GM12878 (cell line): ENCODE data around the gene UHRF2. TPM values are rescaled to one million over a fixed set of nuclear protein-coding genes. Genes with fewer than 3 reads are reported as not detected.

Experiments used
- ATAC-seq: fragments of 200-7000 bp; cut with Tn5 transposase; 3 replicates; pipeline ENCODE4 v1.9.1; 2020; ENCODE audit warnings: mild to moderate bottlenecking, moderate library complexity
- BruUV-seq: library from RNA; stranded (reverse); fragments of 400-500 nt; replicated peaks from 2 replicates; lab custom pipeline; 2021; lab: Mats Ljungman, UMichigan
- CTCF ChIA-PET: fragments of 300-600 bp; sonication (Branson Sonifier 250); formaldehyde crosslinking; extraction: SDS; loops from one replicate; lab custom pipeline; 2021; ENCODE audit warnings: inconsistent platforms; lab: Yijun Ruan, JAX
- POLR2A ChIA-PET: fragments of 350-600 bp; formaldehyde crosslinking; extraction: SDS; loops from one replicate; lab custom pipeline; 2021; ENCODE audit warnings: inconsistent platforms; lab: Charles Lee
- RAD21 ChIA-PET: fragments of 300-600 bp; sonication (Branson Sonifier 250); formaldehyde crosslinking; loops from one replicate; lab custom pipeline; 2023; ENCODE audit warnings: antibody characterized with exemption; ENCODE audit not compliant: unreplicated experiment; lab: Charles Lee
- SMC1A ChIA-PET: fragments of 300-600 bp; sonication (Branson Sonifier 250); formaldehyde crosslinking; loops from one replicate; lab custom pipeline; 2023; ENCODE audit not compliant: unreplicated experiment, uncharacterized antibody; lab: Charles Lee
- DNase-seq: peaks from one replicate; pipeline ENCODE4 v3.0.0-alpha.2; 2011; ENCODE audit warnings: low read depth, low spot score
- FAIRE-seq: peaks from 3 replicates; lab custom pipeline; 2011; peaks lifted over from hg19 to GRCh38; lab: Jason Lieb, UNC
- H2AFZ ChIP-seq: 2 replicates; pipeline ENCODE4 v1.6.0; 2011; ENCODE audit warnings: low read depth, low read length, control low read depth; ENCODE audit not compliant: control insufficient read depth
- H3K27ac ChIP-seq: 2 replicates; pipeline ENCODE4 v1.5.1; 2011; ENCODE audit warnings: control low read depth; ENCODE audit not compliant: control insufficient read depth, insufficient read depth
- H3K27me3 ChIP-seq, 2 experiments: replicated peaks in 1 of 2; 2 replicates each; pipeline versions ENCODE4 v1.6.0 to v1.6.1; 2011; ENCODE audit warnings: low read length in 1 of 2; ENCODE audit not compliant: control insufficient read depth in 2 of 2, insufficient read depth in 2 of 2
- H3K36me3 ChIP-seq, 2 experiments: 2 replicates each; pipeline ENCODE4 v1.5.1; 2011; ENCODE audit warnings: low read length in 1 of 2; ENCODE audit not compliant: control insufficient read depth in 2 of 2, insufficient read depth in 2 of 2
- H3K4me1 ChIP-seq: 2 replicates; pipeline ENCODE4 v1.6.1; 2011; ENCODE audit warnings: mild to moderate bottlenecking, low read length, moderate library complexity, mixed read lengths; ENCODE audit not compliant: control insufficient read depth, insufficient read depth
- H3K4me2 ChIP-seq: 2 replicates; pipeline ENCODE4 v1.6.0; 2011; ENCODE audit warnings: control low read depth; ENCODE audit not compliant: control insufficient read depth, insufficient read depth
- H3K4me3 ChIP-seq: fragments of 200-600 bp; sonication (generic); 2 replicates; pipeline ENCODE4 v1.5.1; 2016
- H3K79me2 ChIP-seq: 2 replicates; pipeline ENCODE4 v1.6.0; 2011; ENCODE audit warnings: low read length; ENCODE audit not compliant: control insufficient read depth, insufficient read depth
- H3K9ac ChIP-seq: 2 replicates; pipeline ENCODE4 v1.8.0; 2011; ENCODE audit warnings: low read length, control low read depth, mixed read lengths; ENCODE audit not compliant: control insufficient read depth, insufficient read depth
- H3K9me3 ChIP-seq: replicated peaks from 3 replicates; pipeline ENCODE4 v1.5.1; 2011; ENCODE audit warnings: mild to moderate bottlenecking, low read length; ENCODE audit not compliant: control insufficient read depth, insufficient read depth
- H4K20me1 ChIP-seq: 2 replicates; pipeline ENCODE4 v1.6.0; 2011; ENCODE audit not compliant: control insufficient read depth, insufficient read depth
- E2F8 ChIP-seq: fragments of 450-650 bp; IDR thresholded peaks from 2 replicates; pipeline ENCODE4 v1.6.1; 2018; ENCODE audit warnings: mild to moderate bottlenecking, low read depth, moderate library complexity; ENCODE audit not compliant: partially characterized antibody
- GABPA ChIP-seq: IDR thresholded peaks from 2 replicates; pipeline ENCODE4 v1.6.1; 2014; ENCODE audit warnings: antibody characterized with exemption, low read depth, mild to moderate bottlenecking, inconsistent platforms
- KDM1A ChIP-seq: fragments of 200-600 bp; sonication (generic); IDR thresholded peaks from 2 replicates; pipeline ENCODE4 v1.6.1; 2016; ENCODE audit warnings: borderline replicate concordance
- NBN ChIP-seq: fragments of 450-650 bp; IDR thresholded peaks from 2 replicates; pipeline ENCODE4 v1.6.1; 2016
- NFIC ChIP-seq: IDR thresholded peaks from 2 replicates; pipeline ENCODE4 v1.6.1; 2012; ENCODE audit warnings: low read depth, mild to moderate bottlenecking, inconsistent platforms, low read length, moderate library complexity
- NFYA ChIP-seq: IDR thresholded peaks from 2 replicates; pipeline ENCODE4 v1.6.1; 2011; ENCODE audit warnings: low read depth, mild to moderate bottlenecking, low read length, improper control_type of control experiment, borderline replicate concordance
- NR2C2 ChIP-seq: IDR thresholded peaks from 2 replicates; pipeline ENCODE4 v1.6.1; 2011; ENCODE audit warnings: borderline replicate concordance, low read depth; ENCODE audit not compliant: control insufficient read depth, insufficient read length
- SMAD1 ChIP-seq: fragments of 450-650 bp; IDR thresholded peaks from 2 replicates; pipeline ENCODE4 v1.6.1; 2018; ENCODE audit warnings: mild to moderate bottlenecking, low read depth; ENCODE audit not compliant: partially characterized antibody
- WGBS: methylation state at CpG from one replicate; pipeline ENCODE4 v1.1.6; 2016; ENCODE audit warnings: low lambda C conversion rate; ENCODE audit not compliant: insufficient replicate concordance, insufficient coverage; ENCODE audit errors: missing lambda C conversion rate; 5-methylcytosine and 5-hydroxymethylcytosine counted together
- in situ Hi-C: fragments of 300-500 bp; cut with MboI; formaldehyde crosslinking; loops from 9 replicates; pipeline ENCODE4 v1.14.3; 2018; ENCODE audit warnings: mixed read lengths
- intact Hi-C: fragments of 100-400 bp; cut with micrococcal nuclease; formaldehyde crosslinking; loops from one replicate; pipeline ENCODE4 v1.14.2; 2022; ENCODE audit not compliant: unreplicated experiment
- polyA plus RNA-seq, 11 experiments: library from polyadenylated mRNA; depleted of rRNA in 4 of 11; unstranded in 6 of 11; stranded (reverse) in 5 of 11; fragments of >200 nt; fragmentation: Nextera tagmentation in 4 of 11; fragmentation: Illumina TruSeq in 1 of 11; extraction: Ambion mirVana in 4 of 11; extraction: Trizol in 1 of 11; gene quantifications; 1 replicate in 1 of 11; 2 replicates in 10 of 11; pipeline versions ENCODE4 v1.2.1 to v1.2.3, GENCODE V29; 2011 to 2016; ENCODE audit warnings: inconsistent platforms in 2 of 11, missing spikeins in 2 of 11, low read depth in 1 of 11
- total RNA-seq, 4 experiments: library from RNA; depleted of rRNA in 3 of 4; stranded (reverse); fragments of >200 nt in 3 of 4; fragmentation: Illumina TruSeq in 1 of 4; extraction: Trizol in 1 of 4; gene quantifications; 2 replicates each; pipeline versions ENCODE4 v1.2.1 to v1.2.3, GENCODE V29; 2013 to 2021

Gene UHRF2
- total and polyA plus RNA-seq, 10 of the 15 experiments (the other 5 are each of a cell fraction or from before 2014, with no cell fraction given), result 11.2 to 95.8 (median 43.1) TPM

- TF ChIP-seq E2F8 (no peak), NBN (no peak), NR2C2 (no peak), NFYA (no peak)
Measured at GRCh38 chr9:6383551-6384225, 29.3 kb upstream of the UHRF2 start (continued).

- FAIRE-seq (no peak), ATAC-seq (no peak), DNase-seq (no peak)
- CTCF ChIA-PET, result no interaction called here
- H2AFZ ChIP-seq, result no peak overlapping the region
- RAD21 ChIA-PET, result interaction anchor here (0.7 kb wide), 1 partner anchor 499 kb away, joined by 6 read pairs; no protein-coding TSS in a partner anchor
- H3K4me1 ChIP-seq, result no peaks in the 10 kb centered on the region
- SMC1A ChIA-PET, result interaction anchor here (1.7 kb wide), 1 partner anchor 11 kb away, joined by 6 read pairs; no protein-coding TSS in a partner anchor
- TF ChIP-seq NFIC (no peak), GABPA (no peak), SMAD1 (no peak), KDM1A (no peak)
- H4K20me1 ChIP-seq, result no peaks in the 10 kb centered on the region
- no peaks in the 10 kb centered on the region for H3K36me3 ChIP-seq
- WGBS, result 39% methylated on average over 2 of the region's 2 CpGs
- H3K9me3 ChIP-seq, result no peaks in the 10 kb centered on the region; the same call in 2 of the 3 replicates
- POLR2A ChIA-PET, result no interaction called here
- no peaks in the 10 kb centered on the region for H3K27me3 ChIP-seq
- H3K4me3 ChIP-seq, result no peak overlapping the region
- no peak overlapping the region for H3K27ac ChIP-seq
- intact Hi-C loops, result no loop called here
- in situ Hi-C loops, result no loop called here
- H3K4me2 ChIP-seq, result no peak overlapping the region
- H3K9ac ChIP-seq, result no peak overlapping the region
- H3K79me2 ChIP-seq, result no peaks in the 10 kb centered on the region
- no TSS peak for BruUV-seq
Measured at GRCh38 chr9:6384732-6385131, 28.3 kb upstream of the UHRF2 start.
